Fibroblast of the aortic adventitia (primary cell): ENCODE results near the gene ZNF543. TPM values are rescaled to one million over a fixed set of nuclear protein-coding genes. Genes with fewer than 3 reads are reported as not detected.

Experiments used
- DNase-seq: peaks from one replicate; pipeline ENCODE4 v3.0.0-alpha.2; 2010; ENCODE audit warnings: low read depth
- H3K4me3 ChIP-seq: 2 replicates; pipeline ENCODE4 v1.5.1; 2011; ENCODE audit warnings: low read depth, mild to moderate bottlenecking, control low read depth, low read length, moderate library complexity
- total RNA-seq: library from RNA; depleted of rRNA; stranded (reverse); fragments of >200 nt; gene quantifications from 2 replicates; pipeline ENCODE4 v1.2.3, GENCODE V29; 2012; ENCODE audit warnings: low replicate concordance
- TF ChIP-seq, protein P1 (sequence below): IDR thresholded peaks from 2 replicates; pipeline ENCODE4 v1.5.1; 2011; ENCODE audit warnings: mild to moderate bottlenecking, low read length, control low read depth, inconsistent platforms; ENCODE audit not compliant: insufficient read depth

Gene ZNF543
- total RNA-seq, 1 donor, result 9.4 TPM

DNA sequence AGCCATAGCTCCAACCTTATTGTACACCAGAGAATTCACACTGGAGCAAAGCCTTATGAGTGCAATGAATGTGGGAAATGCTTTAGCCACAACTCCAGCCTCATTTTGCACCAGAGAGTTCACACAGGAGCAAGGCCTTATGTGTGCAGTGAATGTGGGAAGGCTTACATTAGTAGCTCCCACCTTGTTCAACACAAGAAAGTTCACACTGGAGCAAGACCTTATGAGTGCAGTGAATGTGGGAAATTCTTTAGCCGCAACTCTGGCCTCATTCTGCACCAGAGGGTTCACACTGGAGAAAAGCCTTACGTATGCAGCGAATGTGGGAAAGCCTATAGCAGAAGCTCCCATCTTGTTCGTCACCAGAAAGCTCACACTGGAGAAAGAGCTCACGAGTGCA lies 37.1 kb downstream of the ZNF543 start:
- TF ChIP-seq, protein P1, sequence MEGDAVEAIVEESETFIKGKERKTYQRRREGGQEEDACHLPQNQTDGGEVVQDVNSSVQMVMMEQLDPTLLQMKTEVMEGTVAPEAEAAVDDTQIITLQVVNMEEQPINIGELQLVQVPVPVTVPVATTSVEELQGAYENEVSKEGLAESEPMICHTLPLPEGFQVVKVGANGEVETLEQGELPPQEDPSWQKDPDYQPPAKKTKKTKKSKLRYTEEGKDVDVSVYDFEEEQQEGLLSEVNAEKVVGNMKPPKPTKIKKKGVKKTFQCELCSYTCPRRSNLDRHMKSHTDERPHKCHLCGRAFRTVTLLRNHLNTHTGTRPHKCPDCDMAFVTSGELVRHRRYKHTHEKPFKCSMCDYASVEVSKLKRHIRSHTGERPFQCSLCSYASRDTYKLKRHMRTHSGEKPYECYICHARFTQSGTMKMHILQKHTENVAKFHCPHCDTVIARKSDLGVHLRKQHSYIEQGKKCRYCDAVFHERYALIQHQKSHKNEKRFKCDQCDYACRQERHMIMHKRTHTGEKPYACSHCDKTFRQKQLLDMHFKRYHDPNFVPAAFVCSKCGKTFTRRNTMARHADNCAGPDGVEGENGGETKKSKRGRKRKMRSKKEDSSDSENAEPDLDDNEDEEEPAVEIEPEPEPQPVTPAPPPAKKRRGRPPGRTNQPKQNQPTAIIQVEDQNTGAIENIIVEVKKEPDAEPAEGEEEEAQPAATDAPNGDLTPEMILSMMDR, result no peak
- H3K4me3 ChIP-seq, result no peak overlapping the region
- no peak for DNase-seq

DNA sequence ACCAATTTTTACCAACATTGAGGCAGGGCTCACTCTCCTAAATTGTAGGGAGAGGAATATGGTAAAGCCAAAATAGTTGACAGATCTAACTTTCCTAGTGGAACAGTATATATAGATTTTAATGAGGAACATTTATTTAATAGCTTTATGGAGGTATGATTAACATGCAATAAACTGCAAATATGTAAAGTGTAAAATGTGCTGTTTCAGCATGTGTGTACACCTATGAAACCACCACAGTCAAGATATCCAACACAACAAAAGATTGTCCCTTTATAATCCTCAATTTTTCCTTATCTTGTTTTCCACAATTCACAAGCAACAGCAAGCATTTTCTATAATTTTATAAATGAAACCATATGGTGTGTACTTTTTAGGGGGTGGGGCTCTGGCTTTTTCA lies 39.0 kb downstream of the ZNF543 start:
- TF ChIP-seq, protein P1, result no peak
- H3K4me3 ChIP-seq, result no peak overlapping the region
- DNase-seq, result no peak

DNA sequence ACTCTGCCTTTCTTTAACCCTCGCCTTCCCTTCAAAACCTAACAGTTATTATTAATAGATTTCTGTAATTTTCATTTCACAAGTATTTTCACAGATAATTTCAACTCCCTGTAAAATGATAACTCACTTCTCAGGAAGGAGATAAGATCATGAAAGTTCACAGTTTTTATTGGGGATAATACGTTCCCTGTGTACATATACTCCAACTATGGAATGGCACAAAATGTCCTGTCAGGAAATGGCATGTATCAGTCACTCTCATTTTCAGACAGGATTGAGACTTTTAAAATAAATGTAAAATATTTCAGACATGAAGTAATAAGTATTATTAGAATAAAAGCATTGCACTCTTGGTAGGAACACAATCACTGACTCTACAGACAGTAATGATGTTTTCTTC lies 42.1 kb downstream of the ZNF543 start:
- no peak for DNase-seq
- H3K4me3 ChIP-seq, result peak overlapping the region; percentile 66
- TF ChIP-seq, protein P1, result no peak

DNA sequence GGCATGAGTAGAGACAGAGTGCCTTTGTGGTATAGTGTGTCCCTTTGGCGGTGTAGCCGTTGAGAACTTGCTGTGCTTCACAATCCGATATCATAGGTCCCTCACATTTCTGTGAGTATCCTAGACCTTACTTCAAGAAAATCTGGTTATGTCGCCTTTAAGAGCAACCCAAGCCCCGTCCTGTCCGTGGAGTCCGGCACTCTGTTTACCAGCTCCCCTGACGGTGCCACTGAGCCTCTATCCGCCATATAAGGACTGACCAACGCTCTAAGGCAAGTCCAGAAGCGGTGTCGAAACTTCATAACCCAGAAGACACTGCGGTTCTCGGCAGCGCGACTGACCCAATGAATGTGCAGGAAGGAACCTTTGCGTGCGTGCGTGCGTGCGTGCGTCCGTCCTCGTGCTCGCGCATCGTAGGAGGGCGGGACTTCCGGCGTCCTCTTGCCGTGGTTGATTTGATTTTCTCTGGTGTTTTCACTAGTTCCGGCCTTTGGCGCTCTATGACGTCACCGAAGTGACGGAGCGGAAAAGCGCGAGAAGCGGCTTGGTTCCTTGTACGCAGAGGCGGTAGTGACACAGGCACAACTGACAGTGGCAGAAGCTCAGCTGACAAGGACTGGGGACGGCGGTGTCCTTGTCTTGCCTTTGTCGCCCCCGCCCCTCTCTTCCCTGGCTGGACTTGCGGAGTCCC lies 42.9 kb downstream of the ZNF543 start, which contains the start of the genes TRAPPC2B and ZNF547:
TRAPPC2B (plus strand) TSS at position 555 of the 691 bp plus-strand sequence. CDS start 1,283 bp downstream, outside the sequence.
ZNF547 (plus strand) TSS at position 555 of the 691 bp plus-strand sequence. CDS start 5,005 bp downstream, outside the sequence.
- TF ChIP-seq, protein P1, result no peak
- H3K4me3 ChIP-seq, result peak within 1 kb of the TSS; percentile 90
- peak; percentile 99 for DNase-seq

DNA sequence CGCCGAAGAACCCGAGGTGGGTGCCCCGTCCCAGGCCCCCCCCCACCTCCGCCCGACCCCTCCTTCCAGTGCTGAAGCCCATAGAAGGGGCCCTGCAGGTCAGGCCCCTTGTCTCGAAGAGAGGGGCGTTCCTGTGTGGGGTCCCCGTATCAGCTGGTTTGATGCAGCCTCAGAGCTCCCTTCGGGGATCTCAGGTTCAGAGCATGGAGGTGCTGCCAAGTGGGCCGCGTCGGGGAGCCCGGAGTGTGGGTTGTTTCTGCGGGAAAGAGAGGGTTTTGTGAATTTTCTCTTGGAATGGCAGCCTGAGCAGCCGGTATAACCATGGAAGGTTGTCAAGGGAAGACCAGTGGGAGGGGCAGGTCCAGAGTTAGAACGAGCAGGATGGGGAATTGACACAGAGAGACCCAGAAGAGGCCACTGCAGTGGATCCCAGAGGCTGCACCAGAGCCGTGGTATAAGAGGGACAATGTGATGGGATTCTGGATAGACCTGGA lies 43.5 kb downstream of the ZNF543 start:
- TF ChIP-seq, protein P1, result no peak
- DNase-seq, result no peak
- peak overlapping the region; percentile 90 for H3K4me3 ChIP-seq

DNA sequence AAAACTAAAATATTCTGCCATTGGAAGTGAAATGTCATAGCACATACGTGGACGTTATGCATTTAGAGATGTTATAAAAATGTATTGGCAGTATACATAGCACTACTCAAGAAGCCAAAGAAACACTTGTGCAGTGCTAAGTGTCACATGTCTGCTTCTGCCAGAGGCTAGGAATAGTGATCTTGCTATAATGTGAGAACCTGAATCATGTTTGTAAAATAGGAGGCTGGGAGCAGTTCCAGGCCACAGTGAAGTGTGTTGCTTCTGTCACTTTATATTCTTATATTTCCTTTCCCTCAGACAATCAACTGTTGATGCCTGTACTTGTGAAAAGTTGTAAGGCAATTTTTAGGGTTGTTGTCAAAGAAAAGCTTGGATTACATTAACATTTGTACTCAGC lies 46.5 kb downstream of the ZNF543 start:
- TF ChIP-seq, protein P1, result no peak
- DNase-seq, result no peak

More for the DNA sequence above, 46.5 kb downstream of the ZNF543 start:
- no peak overlapping the region for H3K4me3 ChIP-seq
